Measurements from ENCODE around the gene CEACAM6. TPM values are rescaled to one million over a fixed set of nuclear protein-coding genes. Genes with fewer than 3 reads are reported as not detected.

The CEACAM6 gene
- total and polyA plus RNA-seq, 9 of the 15 experiments (the other 6 are each of a cell fraction or from before 2014, with no cell fraction given), result 0.24 TPM; not detected in 8

GRCh38 chr19:41792513-41793413 is 37.4 kb downstream of the CEACAM6 start (continued):
- TF ChIP-seq, protein P1, sequence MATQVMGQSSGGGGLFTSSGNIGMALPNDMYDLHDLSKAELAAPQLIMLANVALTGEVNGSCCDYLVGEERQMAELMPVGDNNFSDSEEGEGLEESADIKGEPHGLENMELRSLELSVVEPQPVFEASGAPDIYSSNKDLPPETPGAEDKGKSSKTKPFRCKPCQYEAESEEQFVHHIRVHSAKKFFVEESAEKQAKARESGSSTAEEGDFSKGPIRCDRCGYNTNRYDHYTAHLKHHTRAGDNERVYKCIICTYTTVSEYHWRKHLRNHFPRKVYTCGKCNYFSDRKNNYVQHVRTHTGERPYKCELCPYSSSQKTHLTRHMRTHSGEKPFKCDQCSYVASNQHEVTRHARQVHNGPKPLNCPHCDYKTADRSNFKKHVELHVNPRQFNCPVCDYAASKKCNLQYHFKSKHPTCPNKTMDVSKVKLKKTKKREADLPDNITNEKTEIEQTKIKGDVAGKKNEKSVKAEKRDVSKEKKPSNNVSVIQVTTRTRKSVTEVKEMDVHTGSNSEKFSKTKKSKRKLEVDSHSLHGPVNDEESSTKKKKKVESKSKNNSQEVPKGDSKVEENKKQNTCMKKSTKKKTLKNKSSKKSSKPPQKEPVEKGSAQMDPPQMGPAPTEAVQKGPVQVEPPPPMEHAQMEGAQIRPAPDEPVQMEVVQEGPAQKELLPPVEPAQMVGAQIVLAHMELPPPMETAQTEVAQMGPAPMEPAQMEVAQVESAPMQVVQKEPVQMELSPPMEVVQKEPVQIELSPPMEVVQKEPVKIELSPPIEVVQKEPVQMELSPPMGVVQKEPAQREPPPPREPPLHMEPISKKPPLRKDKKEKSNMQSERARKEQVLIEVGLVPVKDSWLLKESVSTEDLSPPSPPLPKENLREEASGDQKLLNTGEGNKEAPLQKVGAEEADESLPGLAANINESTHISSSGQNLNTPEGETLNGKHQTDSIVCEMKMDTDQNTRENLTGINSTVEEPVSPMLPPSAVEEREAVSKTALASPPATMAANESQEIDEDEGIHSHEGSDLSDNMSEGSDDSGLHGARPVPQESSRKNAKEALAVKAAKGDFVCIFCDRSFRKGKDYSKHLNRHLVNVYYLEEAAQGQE (IDR thresholded peaks at IDR 0.05; ENCODE audit: borderline replicate concordance), result peak; percentile 49; the same call in 1 of the 2 replicates
- TF ChIP-seq, protein P1 (CRISPR knock-in tag; IDR thresholded peaks at IDR 0.05; ENCODE audit: low read depth), result no peak
- TF ChIP-seq ATF7 (IDR thresholded peaks at IDR 0.05) (no peak), ATF1 (CRISPR knock-in tag; IDR thresholded peaks at IDR 0.05) (no peak), ATF1 (tag; IDR thresholded peaks at IDR 0.05) (peak; percentile 36; the same call in 1 of the 2 replicates), CREM (IDR thresholded peaks at IDR 0.05; ENCODE audit: low read depth) (peak; percentile 52; the same call in 1 of the 2 replicates), XRCC3 (IDR thresholded peaks at IDR 0.05) (no peak), SPI1 (IDR thresholded peaks at IDR 0.05; ENCODE audit: borderline replicate concordance, low read depth, low read length) (peak; percentile 71; the same call in 1 of the 2 replicates), C11orf30 (IDR thresholded peaks at IDR 0.05; ENCODE audit: low read depth) (no peak)
